GM18526 (cell line): ENCODE data around the gene EPS8L1.

Experiments
- POLR2A ChIP-seq: IDR thresholded peaks from 3 replicates; pipeline ENCODE4 v1.6.1; 2011; ENCODE audit not compliant: insufficient read length; ENCODE audit errors: extremely low read depth

Gene EPS8L1

DNA sequence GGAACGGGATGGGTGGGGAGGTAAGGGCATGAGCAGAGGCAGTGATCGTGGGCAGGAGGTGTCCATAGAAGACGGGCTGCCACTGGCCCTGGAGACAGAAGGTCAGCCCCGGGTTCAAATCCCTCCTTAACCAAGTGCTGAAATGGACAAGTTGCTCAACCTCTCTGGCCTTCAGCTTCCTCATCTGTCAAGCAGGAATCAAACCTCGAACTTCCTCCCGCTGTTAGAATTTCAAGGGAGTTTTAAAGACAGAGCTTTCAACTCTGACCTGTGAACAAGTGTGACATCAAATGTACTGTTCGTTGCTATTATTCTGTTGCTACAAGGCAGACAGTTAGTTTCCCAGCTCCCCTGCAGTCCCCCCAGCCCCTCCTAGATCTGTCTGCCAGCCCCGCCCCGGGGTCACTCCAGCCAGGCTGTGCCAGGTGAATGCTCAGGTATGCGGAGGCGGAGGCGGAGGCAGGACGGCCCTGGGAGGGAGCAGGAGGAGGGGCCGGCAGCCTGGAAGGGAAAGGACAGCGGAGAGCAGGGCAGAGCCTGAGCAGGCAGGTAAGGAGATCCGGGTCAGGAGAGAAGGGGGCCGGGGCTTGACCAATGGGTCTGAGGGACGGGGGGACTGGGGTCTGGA, at the start of gene EPS8L1:
EPS8L1 (plus strand) TSS at position 499 of the 628 bp plus-strand sequence. CDS start 576 bp downstream, outside the sequence.
- TF ChIP-seq POLR2A = no peak

DNA sequence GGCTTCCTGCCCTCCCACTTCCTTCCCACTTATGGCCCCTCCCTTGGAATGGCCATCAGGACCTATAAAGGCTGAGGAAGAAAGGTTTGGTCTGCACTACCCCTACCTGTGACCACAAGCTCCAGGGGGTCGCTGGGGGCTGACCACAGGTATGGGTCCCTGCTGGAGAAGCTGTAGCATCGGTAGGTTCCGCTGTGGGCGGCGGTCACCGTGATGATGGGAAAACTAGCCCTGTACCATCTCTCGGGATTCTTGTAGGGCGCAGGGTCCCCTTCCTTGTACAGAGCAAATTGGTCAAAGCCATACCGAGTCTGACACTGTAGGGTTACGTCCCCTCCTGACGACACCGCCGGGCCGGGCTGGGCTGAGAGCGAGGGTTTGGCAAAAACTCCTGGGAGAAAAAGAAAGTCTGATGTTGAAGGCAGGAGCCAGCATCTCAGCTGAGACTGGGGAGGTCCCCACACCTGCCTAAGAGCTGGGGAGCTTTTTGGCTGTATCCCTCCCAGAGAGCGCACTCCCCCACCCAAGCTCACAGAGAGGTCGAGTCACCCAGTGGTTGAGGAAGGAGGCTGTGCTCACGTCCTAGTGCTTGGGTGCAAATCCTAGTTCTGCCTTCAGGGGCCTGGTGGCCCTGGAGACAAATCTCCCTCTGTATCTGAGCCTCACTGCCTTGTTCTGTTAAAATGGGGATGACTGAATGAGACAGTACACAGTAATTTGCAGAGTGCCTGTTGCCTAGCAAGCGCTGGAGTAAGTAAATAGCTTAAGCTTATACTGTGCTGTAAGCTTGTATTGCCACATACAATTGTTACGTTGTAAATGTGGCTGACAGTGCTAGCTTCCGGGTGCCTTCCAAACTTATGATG, 48.0 kb upstream of the EPS8L1 start:
- no peak for TF ChIP-seq POLR2A

DNA sequence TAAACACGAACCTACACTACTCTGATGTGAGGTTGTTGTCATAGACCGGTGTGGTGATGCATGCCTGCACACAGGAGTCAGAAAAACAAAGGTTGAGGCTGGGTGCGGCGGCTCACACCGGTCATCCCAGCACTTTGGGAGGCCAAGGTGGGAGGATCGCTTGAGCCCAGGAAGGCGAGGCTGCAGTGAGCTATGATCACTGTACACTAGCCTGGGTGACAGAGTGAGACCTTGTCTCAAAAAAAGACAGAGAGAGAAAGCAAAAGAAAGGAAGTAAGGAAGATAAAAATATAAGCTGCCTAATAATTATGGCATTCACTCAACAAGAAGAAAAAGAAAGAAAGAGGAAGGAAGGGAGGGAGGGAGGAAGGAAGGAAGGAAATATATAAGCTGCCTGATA, 46.9 kb upstream of the EPS8L1 start:
- TF ChIP-seq POLR2A = no peak

DNA sequence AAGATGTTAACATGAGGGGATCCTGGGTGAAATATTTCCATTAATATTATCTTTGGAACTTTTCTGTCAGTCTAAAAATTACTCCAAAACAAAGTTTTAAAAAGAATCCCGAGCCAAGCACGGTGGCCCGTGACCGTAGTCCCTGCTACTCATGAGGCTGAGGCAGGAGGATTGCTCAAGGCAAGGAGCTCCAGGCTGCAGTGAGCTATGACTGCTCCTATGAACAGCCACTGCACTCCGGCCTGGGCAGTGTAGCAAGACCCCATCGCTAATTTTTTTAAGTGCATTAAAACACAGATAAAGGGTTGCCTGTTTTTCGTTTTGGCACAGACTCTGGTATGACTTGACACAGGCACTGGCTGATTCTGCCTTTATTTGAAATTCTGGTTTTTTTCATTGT, 44.5 kb upstream of the EPS8L1 start:
- no peak for TF ChIP-seq POLR2A

DNA sequence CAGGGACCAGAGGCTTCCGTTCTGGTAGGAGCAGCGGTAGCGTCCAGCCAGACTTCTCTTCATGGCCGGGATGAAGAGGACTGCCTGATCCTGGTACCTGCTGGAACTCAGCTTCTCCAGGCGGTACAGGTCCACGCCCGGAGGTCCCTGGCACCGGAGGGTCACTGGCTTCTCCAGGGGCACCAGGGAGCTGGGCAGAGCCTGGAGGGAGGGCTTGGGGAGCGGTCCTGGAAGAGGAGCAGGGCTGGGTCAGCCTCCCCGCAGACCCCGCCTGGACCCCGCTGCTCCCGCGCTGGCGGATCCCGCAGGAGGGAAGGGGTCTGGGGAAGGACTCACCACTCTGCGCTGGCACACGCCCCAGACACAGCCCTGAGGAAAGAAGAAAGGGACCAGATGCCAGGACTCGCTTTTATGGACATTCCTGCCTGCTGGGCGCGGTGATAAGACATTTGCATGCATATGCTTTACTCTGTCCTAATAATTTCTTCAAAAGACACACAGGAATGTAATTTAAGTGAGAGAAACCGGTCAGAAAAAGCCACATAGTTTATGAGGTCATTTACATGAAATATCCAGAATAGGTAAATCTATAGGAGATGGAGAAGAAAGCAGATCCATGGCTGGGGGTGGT, 43.4 kb upstream of the EPS8L1 start:
- no peak for TF ChIP-seq POLR2A

DNA sequence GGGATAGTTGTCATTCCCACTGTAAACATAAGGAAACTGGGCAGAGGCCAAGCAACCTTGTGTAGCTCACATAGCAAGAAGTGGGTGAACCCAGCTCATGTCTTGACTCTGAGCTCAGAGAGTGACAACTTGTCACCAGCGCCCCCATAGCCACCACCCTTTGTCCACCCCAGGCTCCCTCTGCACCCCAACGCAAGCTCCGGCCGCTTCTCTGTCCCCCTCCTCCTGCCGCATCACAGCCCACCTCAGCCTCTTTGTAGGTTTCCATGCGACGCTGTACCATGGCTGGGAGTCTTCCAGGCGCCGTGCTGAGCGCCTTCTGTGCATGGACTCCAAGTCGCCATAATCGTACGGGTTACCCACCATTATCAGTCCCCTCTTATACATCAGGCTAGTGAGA, 40.9 kb upstream of the EPS8L1 start:
- TF ChIP-seq POLR2A = no peak

DNA sequence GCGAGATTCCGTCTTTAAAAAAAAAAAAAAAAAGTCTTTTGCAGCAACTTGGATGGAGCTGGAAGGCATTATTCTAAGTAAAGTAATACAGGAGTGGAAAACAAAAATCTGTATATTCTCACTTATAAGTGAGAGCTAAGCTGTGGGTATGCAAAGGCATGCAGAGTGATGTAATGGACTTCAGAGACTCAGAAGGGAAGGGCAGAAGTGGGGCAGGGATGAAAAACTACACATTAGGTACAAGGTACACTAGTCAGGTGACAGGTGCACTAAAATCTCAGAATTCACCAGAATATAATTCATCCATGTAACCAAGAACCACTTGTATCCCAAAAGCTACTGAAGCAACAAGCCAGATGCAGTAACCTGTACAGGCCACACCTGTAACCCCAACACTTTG, 39.6 kb upstream of the EPS8L1 start:
- no peak for TF ChIP-seq POLR2A

DNA sequence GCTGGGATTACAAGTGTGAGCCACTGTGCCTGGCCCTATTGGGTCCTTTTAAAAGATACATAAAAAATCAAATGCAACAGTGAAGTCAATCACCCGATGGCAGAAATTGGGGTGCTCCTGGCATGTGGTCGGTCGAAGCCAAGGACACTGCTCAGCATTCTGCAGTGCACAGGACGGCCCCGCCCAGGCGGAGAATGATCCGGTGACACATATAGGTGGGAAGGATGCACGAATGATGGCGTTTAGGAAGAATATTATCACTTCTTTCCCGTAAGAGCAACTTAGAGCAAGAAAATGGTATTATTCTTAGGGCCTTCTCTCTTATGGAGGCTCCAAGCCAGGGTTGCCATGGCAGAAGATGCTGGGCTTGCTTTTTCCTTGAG, 34.4 kb upstream of the EPS8L1 start:
- TF ChIP-seq POLR2A = no peak

DNA sequence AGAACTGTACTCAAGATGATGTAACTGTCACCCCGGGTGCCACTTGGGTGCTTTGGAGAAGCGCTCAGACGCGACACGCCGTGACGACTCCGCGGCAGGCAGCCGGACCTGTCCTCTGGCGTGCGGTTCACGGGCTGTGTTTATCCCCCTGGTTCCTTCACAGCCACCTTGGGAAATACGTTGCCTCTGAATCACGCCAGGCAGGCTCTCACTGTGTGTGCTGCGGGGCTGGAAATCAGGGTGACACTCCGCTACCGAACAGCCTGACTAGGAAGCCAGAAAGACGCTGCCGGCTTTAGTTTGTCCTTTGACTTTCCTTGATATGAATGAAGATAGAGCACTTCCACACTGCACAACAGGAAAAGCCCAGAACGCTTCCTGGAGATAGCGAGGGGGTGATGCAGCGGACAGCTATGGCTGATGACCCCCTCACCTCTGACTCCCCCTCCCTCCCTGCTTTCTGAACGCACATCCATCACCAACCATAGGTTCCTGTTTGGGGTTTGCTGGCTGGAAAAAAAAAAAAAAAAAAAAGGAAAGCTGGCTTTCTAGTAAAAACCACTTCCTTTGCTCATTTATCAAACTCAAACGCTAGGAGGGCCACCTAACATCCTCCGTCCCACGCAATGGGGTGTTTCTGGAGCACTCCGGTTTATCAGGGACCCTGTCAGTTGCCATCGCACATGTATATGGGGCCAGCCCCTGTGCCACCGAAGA, 33.9 kb upstream of the EPS8L1 start:
- TF ChIP-seq POLR2A = no peak

DNA sequence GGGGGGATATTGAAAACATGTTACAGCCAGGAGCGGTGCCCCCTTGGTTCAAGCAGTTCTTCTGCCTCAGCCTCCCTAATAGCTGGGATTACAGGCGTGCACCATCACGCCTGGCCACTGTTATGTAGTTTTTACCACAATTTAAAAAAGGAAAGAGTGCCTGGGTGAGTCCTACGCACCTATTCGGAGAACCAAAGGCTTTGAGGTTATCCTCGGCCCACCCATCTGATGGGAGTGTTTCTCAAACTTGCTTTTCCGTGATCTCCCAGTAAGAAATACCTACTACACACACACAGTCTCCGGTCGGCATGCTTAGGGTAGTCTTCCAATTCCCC, 33.4 kb upstream of the EPS8L1 start:
- no peak for TF ChIP-seq POLR2A

DNA sequence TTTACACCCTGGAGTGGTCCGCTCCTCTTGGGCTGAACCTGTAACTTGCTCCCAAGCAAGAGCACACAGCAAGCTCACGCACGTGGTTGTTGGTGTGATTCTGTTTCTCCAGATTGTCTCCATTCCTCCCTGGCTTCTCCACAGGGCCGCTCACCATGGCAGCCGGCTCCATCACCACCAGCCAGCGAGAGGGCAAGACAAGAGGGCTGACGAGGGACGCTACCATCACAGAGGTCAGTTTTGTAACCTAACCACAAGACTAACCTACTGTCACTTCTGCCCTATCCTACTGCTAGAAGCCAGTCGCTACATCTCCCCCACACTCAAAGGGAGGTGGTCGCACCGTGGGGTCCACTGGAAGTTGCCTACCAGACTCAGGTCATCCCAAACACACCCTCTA, 33.0 kb upstream of the EPS8L1 start:
- TF ChIP-seq POLR2A = no peak

DNA sequence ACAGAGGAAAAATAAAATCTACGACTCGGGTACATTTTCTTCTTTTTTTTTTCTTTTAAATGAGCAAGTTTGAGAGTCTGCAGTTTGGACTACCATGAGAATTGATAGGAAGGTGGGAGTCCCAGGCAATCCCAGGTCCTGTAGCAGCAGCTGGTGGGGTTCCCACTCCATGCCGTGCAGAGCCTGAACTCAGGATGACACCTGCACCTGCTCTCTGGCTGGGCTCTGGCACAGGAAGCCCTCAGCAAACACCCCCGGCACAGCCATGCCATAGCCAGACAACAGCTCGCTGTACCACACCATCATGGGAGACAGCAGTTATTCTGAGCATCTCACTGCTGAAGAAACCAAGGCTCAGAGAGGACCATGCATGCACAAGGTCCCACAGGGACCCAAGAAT, 31.4 kb upstream of the EPS8L1 start:
- TF ChIP-seq POLR2A = no peak

DNA sequence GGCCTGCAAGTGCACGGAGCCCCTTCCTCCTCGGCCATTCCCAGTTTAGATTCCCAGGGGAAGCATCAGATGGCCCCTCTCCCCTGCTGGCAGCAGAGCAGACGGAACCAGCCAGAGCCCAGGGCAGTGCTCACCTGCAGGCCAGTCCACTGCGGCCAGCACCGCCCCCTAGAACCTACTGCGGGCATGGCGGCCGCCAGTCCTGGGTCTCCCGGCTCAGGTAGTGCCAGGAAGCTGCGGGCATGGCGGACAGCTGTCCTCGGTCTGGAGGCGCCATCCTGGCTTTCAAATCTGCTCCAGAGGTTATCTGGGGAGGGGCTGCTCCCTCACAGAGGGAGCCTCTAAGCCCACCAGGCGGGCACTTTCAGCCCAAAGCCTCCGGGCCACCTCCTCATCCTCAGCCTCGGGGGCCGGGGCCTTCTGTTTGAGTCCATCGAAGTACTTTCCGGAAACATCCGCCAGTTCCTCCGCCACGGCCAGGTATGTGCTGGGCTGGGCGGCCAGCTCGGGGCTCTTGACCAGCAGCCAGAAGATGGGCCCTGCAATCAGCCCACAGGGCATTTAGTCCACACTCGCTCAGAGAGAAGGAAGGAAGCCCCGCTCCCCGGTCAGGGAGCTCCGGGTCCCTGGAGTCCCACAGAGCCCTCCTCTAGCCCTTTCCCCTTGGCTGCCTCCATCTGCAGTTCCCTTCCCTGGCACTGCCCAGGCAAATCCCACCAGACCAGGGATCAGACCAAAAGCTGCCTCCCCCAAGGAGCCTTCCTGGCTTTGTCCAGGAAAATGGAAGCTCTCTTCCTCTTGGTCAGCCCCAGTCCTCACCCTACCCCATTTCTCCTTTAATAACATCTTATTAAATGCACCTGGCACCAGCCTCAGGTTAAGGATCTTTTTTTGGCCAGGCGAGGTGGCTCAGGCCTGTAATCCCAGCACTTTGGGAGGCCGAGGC, 30.6 kb upstream of the EPS8L1 start:
- TF ChIP-seq POLR2A = no peak

DNA sequence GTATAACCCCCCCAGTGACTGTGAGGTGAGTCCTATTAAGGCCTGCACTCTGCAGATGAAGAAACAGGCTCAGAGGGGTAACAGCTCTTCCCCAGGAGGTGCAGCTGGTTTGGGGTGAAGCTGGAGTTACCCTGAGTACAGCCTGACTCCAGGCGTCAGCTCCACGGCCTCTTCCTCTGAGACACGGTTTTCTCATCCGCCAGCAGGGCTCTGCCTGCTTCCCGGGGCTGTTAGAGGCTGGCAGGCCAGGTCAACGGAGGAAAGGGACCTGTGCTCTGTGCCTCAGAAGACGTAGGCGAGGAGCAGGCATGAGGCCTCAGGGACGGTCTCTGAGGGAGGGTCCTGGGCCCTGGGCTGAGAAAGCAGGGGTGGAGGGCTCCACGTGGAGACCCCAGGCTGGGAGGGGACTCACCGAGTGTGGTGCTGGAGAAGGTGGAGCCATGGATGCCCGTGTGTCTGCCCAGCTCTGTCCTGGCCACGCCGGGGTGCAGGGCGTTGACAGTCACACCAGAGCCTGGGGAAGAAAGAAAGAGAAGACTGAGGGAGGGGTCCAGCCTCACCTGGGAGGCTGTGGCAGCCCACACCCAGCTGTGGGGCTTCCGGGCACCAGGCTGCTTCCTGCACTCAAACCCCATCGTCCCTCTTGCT, 28.6 kb upstream of the EPS8L1 start:
- no peak for TF ChIP-seq POLR2A

DNA sequence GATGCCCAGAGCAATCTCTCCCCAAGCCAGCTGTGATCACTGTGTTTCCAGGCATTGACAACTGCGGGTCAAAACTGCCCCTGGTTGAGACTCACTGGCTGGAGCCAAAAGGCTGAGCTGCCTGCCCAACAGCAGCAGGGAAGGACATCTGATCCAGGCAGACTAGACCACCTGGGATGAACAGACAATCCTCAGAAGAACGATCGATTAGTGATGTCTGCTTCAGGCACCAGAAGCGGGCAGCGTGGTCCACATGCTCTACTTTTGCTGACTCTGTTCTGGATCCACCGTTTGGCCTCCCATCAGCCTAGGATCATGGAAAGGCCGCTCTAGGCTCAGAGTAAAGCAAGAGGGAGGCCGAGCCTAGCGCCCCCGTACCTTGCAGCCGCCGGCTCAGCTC, 27.7 kb upstream of the EPS8L1 start:
- no peak for TF ChIP-seq POLR2A

DNA sequence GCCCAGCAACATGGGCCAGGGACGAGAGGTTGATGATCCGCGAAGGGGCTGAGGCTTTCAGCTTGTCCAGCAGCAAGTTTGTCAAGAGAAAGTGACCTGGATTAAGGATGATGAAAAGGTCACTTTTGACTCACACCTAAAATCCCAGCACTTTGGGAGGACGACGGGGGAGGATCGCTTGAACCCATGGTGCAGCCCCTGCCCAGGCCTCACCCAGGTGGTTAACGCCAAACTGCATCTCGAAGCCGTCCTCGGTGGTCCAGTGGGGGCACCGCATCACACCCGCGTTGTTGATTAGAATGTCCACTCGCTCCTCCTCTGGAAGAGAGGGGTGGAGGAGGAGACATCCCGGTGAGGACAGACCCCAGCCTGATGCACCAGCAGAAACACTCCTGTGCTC, 27.2 kb upstream of the EPS8L1 start:
- no peak for TF ChIP-seq POLR2A
